ENCODE data around the gene ADCY2. TPM values are rescaled to one million over a fixed set of nuclear protein-coding genes. Genes with fewer than 3 reads are reported as not detected.

ADCY2 gene
- total RNA-seq, 1 donor from 2014 or later, result 1.5 TPM

GRCh38 chr5:7412409-7412808 is 16.5 kb downstream of the ADCY2 start:
- H3K4me1 Mint-ChIP-seq (ENCODE audit: unreplicated experiment), result no peaks in the 10 kb centered on the region

GRCh38 chr5:7415123-7415522 is 19.2 kb downstream of the ADCY2 start:
- no peak for DNase-seq (ENCODE audit: low spot score)
- Mint-ChIP-seq H3K27me3 (ENCODE audit: unreplicated experiment) (peaks cover 2% of the 10 kb centered on the region), H3K27ac (ENCODE audit: unreplicated experiment) (no peak overlapping the region), H3K36me3 (ENCODE audit: low read depth, unreplicated experiment) (no peaks in the 10 kb centered on the region), H3K4me1 (ENCODE audit: unreplicated experiment) (no peaks in the 10 kb centered on the region), H3K4me3 (ENCODE audit: unreplicated experiment) (no peak overlapping the region), H3K9me3 (ENCODE audit: unreplicated experiment) (no peaks in the 10 kb centered on the region)
- no peak for TF ChIP-seq CTCF (IDR thresholded peaks at IDR 0.05; ENCODE audit: unreplicated experiment)

More at GRCh38 chr5:7412409-7412808, 16.5 kb downstream of the ADCY2 start:
- H3K27me3 Mint-ChIP-seq (ENCODE audit: unreplicated experiment), result peaks cover 2% of the 10 kb centered on the region
- H3K9me3 Mint-ChIP-seq (ENCODE audit: unreplicated experiment), result no peaks in the 10 kb centered on the region
- no peaks in the 10 kb centered on the region for H3K36me3 Mint-ChIP-seq (ENCODE audit: low read depth, unreplicated experiment)
- H3K27ac Mint-ChIP-seq (ENCODE audit: unreplicated experiment), result no peak overlapping the region
- no peak overlapping the region for H3K4me3 Mint-ChIP-seq (ENCODE audit: unreplicated experiment)
- DNase-seq (ENCODE audit: low spot score), result no peak
- no peak for TF ChIP-seq CTCF (IDR thresholded peaks at IDR 0.05; ENCODE audit: unreplicated experiment)

- H3K36me3 Mint-ChIP-seq (ENCODE audit: low read depth, unreplicated experiment), result no peaks in the 10 kb centered on the region
- DNase-seq (ENCODE audit: low spot score), result no peak
- peaks cover 2% of the 10 kb centered on the region for H3K27me3 Mint-ChIP-seq (ENCODE audit: unreplicated experiment)
- no peak for TF ChIP-seq CTCF (IDR thresholded peaks at IDR 0.05; ENCODE audit: unreplicated experiment)
- no peaks in the 10 kb centered on the region for H3K9me3 Mint-ChIP-seq (ENCODE audit: unreplicated experiment)
- no peak overlapping the region for H3K27ac Mint-ChIP-seq (ENCODE audit: unreplicated experiment)
- H3K4me1 Mint-ChIP-seq (ENCODE audit: unreplicated experiment), result peaks cover 3% of the 10 kb centered on the region
- no peak overlapping the region for H3K4me3 Mint-ChIP-seq (ENCODE audit: unreplicated experiment)
Measured at GRCh38 chr5:7415587-7416535, 19.9 kb downstream of the ADCY2 start.

- TF ChIP-seq CTCF (IDR thresholded peaks at IDR 0.05; ENCODE audit: unreplicated experiment), result no peak
- Mint-ChIP-seq H3K4me3 (ENCODE audit: unreplicated experiment) (no peak overlapping the region), H3K27me3 (ENCODE audit: unreplicated experiment) (peaks cover 3% of the 10 kb centered on the region), H3K27ac (ENCODE audit: unreplicated experiment) (no peak overlapping the region), H3K4me1 (ENCODE audit: unreplicated experiment) (peaks cover 6% of the 10 kb centered on the region), H3K36me3 (ENCODE audit: low read depth, unreplicated experiment) (no peaks in the 10 kb centered on the region), H3K9me3 (ENCODE audit: unreplicated experiment) (no peaks in the 10 kb centered on the region)
- no peak for DNase-seq (ENCODE audit: low spot score)
Measured at GRCh38 chr5:7418276-7418675, 22.3 kb downstream of the ADCY2 start.

GRCh38 chr5:7419367-7419766 is 23.4 kb downstream of the ADCY2 start:
- Mint-ChIP-seq H3K4me1 (ENCODE audit: unreplicated experiment) (peaks cover 6% of the 10 kb centered on the region), H3K36me3 (ENCODE audit: low read depth, unreplicated experiment) (no peaks in the 10 kb centered on the region), H3K9me3 (ENCODE audit: unreplicated experiment) (no peaks in the 10 kb centered on the region), H3K4me3 (ENCODE audit: unreplicated experiment) (no peak overlapping the region), H3K27me3 (ENCODE audit: unreplicated experiment) (peaks cover 3% of the 10 kb centered on the region), H3K27ac (ENCODE audit: unreplicated experiment) (no peak overlapping the region)
- DNase-seq (ENCODE audit: low spot score), result no peak
- no peak for TF ChIP-seq CTCF (IDR thresholded peaks at IDR 0.05; ENCODE audit: unreplicated experiment)

All from endothelial cell (in vitro differentiated cells).